ENCODE results near the gene MICU2.
A peak's percentile ranks its signal among the peaks of the same experiment; 100 is the strongest.

MICU2 gene

DNA sequence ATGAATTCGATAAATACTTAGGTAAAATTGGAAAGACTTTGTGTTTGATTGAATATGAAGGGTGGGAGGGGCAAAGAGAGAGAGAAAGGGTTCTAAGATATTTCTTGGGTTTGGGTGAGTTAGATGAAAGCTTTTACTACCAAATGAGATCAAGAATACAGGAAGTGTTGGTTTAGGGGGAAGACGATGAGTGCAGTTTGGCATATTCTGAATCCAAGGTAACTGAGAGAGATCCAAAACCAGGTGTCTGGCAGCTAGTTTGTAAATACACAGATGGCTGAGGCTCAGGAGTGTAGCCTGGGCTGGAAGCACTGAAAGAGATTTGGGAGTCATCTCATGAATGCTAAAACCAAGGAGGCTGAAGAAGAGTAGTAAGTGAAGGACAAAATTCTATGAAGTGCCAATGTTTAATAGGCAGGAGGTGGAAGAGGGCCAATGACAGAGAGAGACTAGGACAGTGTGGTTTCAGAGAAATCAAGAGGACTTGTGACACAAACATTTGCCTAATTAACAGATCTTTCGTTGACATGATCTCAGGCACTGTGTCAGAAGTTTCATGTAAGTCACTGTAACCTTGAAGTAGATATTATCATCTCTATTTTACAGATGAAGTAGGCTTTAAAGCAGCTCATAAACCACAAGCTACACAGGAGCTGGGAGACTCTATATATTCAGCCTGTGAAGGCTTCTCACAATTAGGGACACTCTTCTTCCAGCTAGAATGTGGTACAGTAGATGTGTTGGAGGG is 74.7 kb downstream of the MICU2 start:
- in situ Hi-C loops (cut with HindIII; ENCODE audit: low pct_ligation_motif_present, low sequenced_read_pairs): no loop called here
- TF ChIP-seq, protein P1, sequence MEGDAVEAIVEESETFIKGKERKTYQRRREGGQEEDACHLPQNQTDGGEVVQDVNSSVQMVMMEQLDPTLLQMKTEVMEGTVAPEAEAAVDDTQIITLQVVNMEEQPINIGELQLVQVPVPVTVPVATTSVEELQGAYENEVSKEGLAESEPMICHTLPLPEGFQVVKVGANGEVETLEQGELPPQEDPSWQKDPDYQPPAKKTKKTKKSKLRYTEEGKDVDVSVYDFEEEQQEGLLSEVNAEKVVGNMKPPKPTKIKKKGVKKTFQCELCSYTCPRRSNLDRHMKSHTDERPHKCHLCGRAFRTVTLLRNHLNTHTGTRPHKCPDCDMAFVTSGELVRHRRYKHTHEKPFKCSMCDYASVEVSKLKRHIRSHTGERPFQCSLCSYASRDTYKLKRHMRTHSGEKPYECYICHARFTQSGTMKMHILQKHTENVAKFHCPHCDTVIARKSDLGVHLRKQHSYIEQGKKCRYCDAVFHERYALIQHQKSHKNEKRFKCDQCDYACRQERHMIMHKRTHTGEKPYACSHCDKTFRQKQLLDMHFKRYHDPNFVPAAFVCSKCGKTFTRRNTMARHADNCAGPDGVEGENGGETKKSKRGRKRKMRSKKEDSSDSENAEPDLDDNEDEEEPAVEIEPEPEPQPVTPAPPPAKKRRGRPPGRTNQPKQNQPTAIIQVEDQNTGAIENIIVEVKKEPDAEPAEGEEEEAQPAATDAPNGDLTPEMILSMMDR (IDR thresholded peaks at IDR 0.05; ENCODE audit: low read depth, low read length, missing control alignments): no peak
- H3K27me3 ChIP-seq (replicated peaks): no peaks in the 10 kb centered on the region
- H3K4me3 ChIP-seq (ENCODE audit: low read depth, low read length): no peak overlapping the region
- DNase-seq: no peak
- H3K36me3 ChIP-seq (replicated peaks): no peaks in the 10 kb centered on the region
- H3K27ac ChIP-seq: no peak overlapping the region

- no peaks in the 10 kb centered on the region for H3K27me3 ChIP-seq (replicated peaks)
- H3K27ac ChIP-seq: no peak overlapping the region
- in situ Hi-C loops (cut with HindIII; ENCODE audit: low pct_ligation_motif_present, low sequenced_read_pairs): no loop called here
- no peaks in the 10 kb centered on the region for H3K36me3 ChIP-seq (replicated peaks)
- TF ChIP-seq, protein P1 (IDR thresholded peaks at IDR 0.05; ENCODE audit: low read depth, low read length, missing control alignments): no peak
- H3K4me3 ChIP-seq (ENCODE audit: low read depth, low read length): no peak overlapping the region
- DNase-seq: peak; percentile 42
Observed at GRCh38 chr13:21528616-21529015, 75.4 kb downstream of the MICU2 start.

- in situ Hi-C loops (cut with HindIII; ENCODE audit: low pct_ligation_motif_present, low sequenced_read_pairs): no loop called here
- TF ChIP-seq, protein P1 (IDR thresholded peaks at IDR 0.05; ENCODE audit: low read depth, low read length, missing control alignments): no peak
- H3K27ac ChIP-seq: no peak overlapping the region
- no peaks in the 10 kb centered on the region for H3K27me3 ChIP-seq (replicated peaks)
- no peak overlapping the region for H3K4me3 ChIP-seq (ENCODE audit: low read depth, low read length)
- no peaks in the 10 kb centered on the region for H3K36me3 ChIP-seq (replicated peaks)
- DNase-seq: no peak
Observed at GRCh38 chr13:21526707-21527540, 77.0 kb downstream of the MICU2 start.

- no peak overlapping the region for H3K4me3 ChIP-seq (ENCODE audit: low read depth, low read length)
- no peaks in the 10 kb centered on the region for H3K36me3 ChIP-seq (replicated peaks)
- TF ChIP-seq, protein P1 (IDR thresholded peaks at IDR 0.05; ENCODE audit: low read depth, low read length, missing control alignments): no peak
- H3K27ac ChIP-seq: no peak overlapping the region
- DNase-seq: no peak
- H3K27me3 ChIP-seq (replicated peaks): no peaks in the 10 kb centered on the region
- in situ Hi-C loops (cut with HindIII; ENCODE audit: low pct_ligation_motif_present, low sequenced_read_pairs): no loop called here
Observed at GRCh38 chr13:21522847-21523246, 81.1 kb downstream of the MICU2 start.

DNA sequence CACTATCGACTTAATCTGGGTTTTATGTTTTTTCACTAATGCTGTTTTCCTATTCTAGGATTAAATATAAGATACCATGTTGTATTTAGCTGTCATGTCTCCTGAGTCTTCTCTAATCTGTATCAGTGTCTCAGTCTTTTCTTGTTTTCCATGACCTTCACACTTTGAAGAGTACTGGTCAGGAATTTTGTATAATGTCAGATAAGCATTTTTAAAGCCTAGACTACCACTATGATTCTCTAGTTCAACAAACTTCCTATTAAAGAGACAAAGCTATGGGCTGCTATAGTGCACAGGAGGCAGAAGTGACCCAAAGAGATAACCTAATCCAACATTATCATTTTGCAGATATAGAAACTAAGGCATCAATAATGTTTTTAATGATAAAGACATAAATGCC is 81.8 kb downstream of the MICU2 start:
- H3K4me3 ChIP-seq (ENCODE audit: low read depth, low read length): no peak overlapping the region
- no peak overlapping the region for H3K27ac ChIP-seq
- no peaks in the 10 kb centered on the region for H3K27me3 ChIP-seq (replicated peaks)
- DNase-seq: no peak
- no peaks in the 10 kb centered on the region for H3K36me3 ChIP-seq (replicated peaks)
- TF ChIP-seq, protein P1 (IDR thresholded peaks at IDR 0.05; ENCODE audit: low read depth, low read length, missing control alignments): no peak
- in situ Hi-C loops (cut with HindIII; ENCODE audit: low pct_ligation_motif_present, low sequenced_read_pairs): no loop called here

Data from brain microvascular endothelial cell (primary cell).